Keratinocyte (primary cell): ENCODE measurements around the gene SIM1.

Experiments used
- CTCF ChIP-seq, 3 experiments: IDR thresholded peaks in 1 of 3; conservative IDR thresholded peaks in 1 of 3; optimal IDR thresholded peaks in 1 of 3; 2 replicates in 2 of 3; 3 replicates in 1 of 3; pipeline versions ENCODE3 to v1.5.1; 2011; ENCODE audit warnings: low read length in 3 of 3, mild to moderate bottlenecking in 3 of 3, moderate library complexity in 2 of 3, control low read depth in 1 of 3, inconsistent platforms in 1 of 3; ENCODE audit not compliant: insufficient read depth in 2 of 3; ENCODE audit errors: extremely low read depth in 1 of 3
- EZH2 ChIP-seq: IDR thresholded peaks from one replicate; pipeline ENCODE4 v1.6.1; 2012; ENCODE audit warnings: inconsistent platforms, mild to moderate bottlenecking, low read length, moderate library complexity

- TF ChIP-seq CTCF (optimal IDR thresholded peaks at IDR 0.05 in 1 of 3, IDR thresholded peaks at IDR 0.05 in 1 of 3, conservative IDR thresholded peaks at IDR 0.05 in 1 of 3; ENCODE audit: extremely low read depth in 1 of 3, insufficient read depth in 2 of 3, low read length in 3 of 3) (no peak), EZH2 (no peak)
Measured at GRCh38 chr6:100417036-100417435, 47.7 kb downstream of the SIM1 start.
